Smooth muscle cell (in vitro differentiated cells): Measurements from ENCODE around the gene METTL1. TPM values are rescaled to one million over a fixed set of nuclear protein-coding genes. Genes with fewer than 3 reads are reported as not detected.

Experiments used
- DNase-seq: peaks from one replicate; lab custom pipeline; 2025; ENCODE audit not compliant: unreplicated experiment; lab: John Stamatoyannopoulos, UW
- H2AFZ ChIP-seq: fragments of 200-600 bp; sonication (generic); 2 replicates; pipeline ENCODE4 v1.6.0; 2016; ENCODE audit warnings: antibody characterized with exemption, low read depth, mild to moderate bottlenecking
- H3F3A ChIP-seq: fragments of 200-600 bp; sonication (generic); 2 replicates; pipeline ENCODE4 v1.6.0; 2017; ENCODE audit warnings: antibody characterized with exemption, low read depth
- H3K27ac ChIP-seq: fragments of 200-600 bp; sonication (generic); 2 replicates; pipeline ENCODE4 v1.5.1; 2016; ENCODE audit warnings: low read depth, mild to moderate bottlenecking
- H3K27me3 ChIP-seq: fragments of 200-600 bp; sonication (generic); 2 replicates; pipeline ENCODE4 v1.6.1; 2016; ENCODE audit warnings: low read depth, mild to moderate bottlenecking
- H3K36me3 ChIP-seq: fragments of 200-600 bp; sonication (generic); 2 replicates; pipeline ENCODE4 v1.5.1; 2016; ENCODE audit warnings: low read depth
- H3K4me1 ChIP-seq: fragments of 200-600 bp; sonication (generic); 2 replicates; pipeline ENCODE4 v1.5.1; 2016; ENCODE audit warnings: low read depth
- H3K4me2 ChIP-seq: fragments of 200-600 bp; sonication (generic); 2 replicates; pipeline ENCODE4 v1.6.0; 2016; ENCODE audit warnings: mild to moderate bottlenecking
- H3K4me3 ChIP-seq: fragments of 200-600 bp; sonication (generic); 2 replicates; pipeline ENCODE4 v1.5.1; 2016; ENCODE audit warnings: mild to moderate bottlenecking
- H3K79me2 ChIP-seq: fragments of 200-600 bp; sonication (generic); 2 replicates; pipeline ENCODE4 v1.6.0; 2016; ENCODE audit warnings: low read depth, mild to moderate bottlenecking
- H3K9ac ChIP-seq: fragments of 200-600 bp; sonication (generic); 2 replicates; pipeline ENCODE4 v1.6.0; 2016; ENCODE audit warnings: low read depth
- H3K9me3 ChIP-seq: fragments of 200-600 bp; sonication (generic); replicated peaks from 2 replicates; pipeline ENCODE4 v1.5.1; 2016; ENCODE audit warnings: low read depth
- H4K20me1 ChIP-seq: fragments of 200-600 bp; sonication (generic); 2 replicates; pipeline ENCODE4 v1.6.0; 2016; ENCODE audit warnings: low read depth
- WGBS: methylation state at CpG from one replicate; pipeline ENCODE4 v1.1.7; 2016; ENCODE audit warnings: low lambda C conversion rate; 5-methylcytosine and 5-hydroxymethylcytosine counted together
- polyA plus RNA-seq: library from polyadenylated mRNA; unstranded; fragments of >200 nt; fragmentation: Nextera tagmentation; extraction: Ambion mirVana; gene quantifications from 2 replicates; pipeline ENCODE4 v1.2.1, GENCODE V29; 2016
- total RNA-seq: library from RNA; depleted of rRNA; stranded (reverse); fragments of >200 nt; gene quantifications from 2 replicates; pipeline ENCODE4 v1.2.3, GENCODE V29; 2014
- TF ChIP-seq, protein P1 (sequence below): fragments of 200-600 bp; sonication (generic); IDR thresholded peaks from 2 replicates; pipeline ENCODE4 v1.5.1; 2017; ENCODE audit warnings: borderline replicate concordance, mild to moderate bottlenecking, antibody characterized with exemption; ENCODE audit not compliant: insufficient read depth, poor library complexity, severe bottlenecking

Gene METTL1
- total and polyA plus RNA-seq, 2 experiments from 2014 or later = 4.1 to 20.3 TPM

DNA sequence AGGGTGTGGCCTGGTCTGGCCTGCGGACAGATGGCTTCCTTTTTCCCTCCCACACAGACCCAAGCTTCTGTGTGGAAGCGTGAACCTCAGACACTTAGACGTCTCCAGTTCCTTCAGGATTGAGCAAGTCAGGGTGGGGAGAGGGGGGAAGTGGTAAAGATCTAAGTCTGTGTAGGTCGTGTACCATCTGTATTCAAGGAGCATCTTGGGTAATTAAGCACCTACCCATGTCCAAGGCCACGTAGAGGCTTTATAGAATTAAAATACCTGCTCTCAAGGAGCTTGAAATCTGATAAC is 44.9 kb upstream of the METTL1 start:
- H3K27me3 ChIP-seq = no peaks in the 10 kb centered on the region
- no peaks in the 10 kb centered on the region for H3K4me1 ChIP-seq
- no peak overlapping the region for H3K27ac ChIP-seq
- H3K9me3 ChIP-seq = no peaks in the 10 kb centered on the region
- H3K4me2 ChIP-seq = peak overlapping the region; percentile 35
- H3K4me3 ChIP-seq = no peak overlapping the region
- H3K36me3 ChIP-seq = no peaks in the 10 kb centered on the region
- peaks cover 7% of the 10 kb centered on the region for H3F3A ChIP-seq
- TF ChIP-seq, protein P1, sequence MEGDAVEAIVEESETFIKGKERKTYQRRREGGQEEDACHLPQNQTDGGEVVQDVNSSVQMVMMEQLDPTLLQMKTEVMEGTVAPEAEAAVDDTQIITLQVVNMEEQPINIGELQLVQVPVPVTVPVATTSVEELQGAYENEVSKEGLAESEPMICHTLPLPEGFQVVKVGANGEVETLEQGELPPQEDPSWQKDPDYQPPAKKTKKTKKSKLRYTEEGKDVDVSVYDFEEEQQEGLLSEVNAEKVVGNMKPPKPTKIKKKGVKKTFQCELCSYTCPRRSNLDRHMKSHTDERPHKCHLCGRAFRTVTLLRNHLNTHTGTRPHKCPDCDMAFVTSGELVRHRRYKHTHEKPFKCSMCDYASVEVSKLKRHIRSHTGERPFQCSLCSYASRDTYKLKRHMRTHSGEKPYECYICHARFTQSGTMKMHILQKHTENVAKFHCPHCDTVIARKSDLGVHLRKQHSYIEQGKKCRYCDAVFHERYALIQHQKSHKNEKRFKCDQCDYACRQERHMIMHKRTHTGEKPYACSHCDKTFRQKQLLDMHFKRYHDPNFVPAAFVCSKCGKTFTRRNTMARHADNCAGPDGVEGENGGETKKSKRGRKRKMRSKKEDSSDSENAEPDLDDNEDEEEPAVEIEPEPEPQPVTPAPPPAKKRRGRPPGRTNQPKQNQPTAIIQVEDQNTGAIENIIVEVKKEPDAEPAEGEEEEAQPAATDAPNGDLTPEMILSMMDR = no peak
- no peak overlapping the region for H2AFZ ChIP-seq
- 38% methylated on average over 5 of the region's 5 CpGs for WGBS
- H3K79me2 ChIP-seq = no peaks in the 10 kb centered on the region
- H4K20me1 ChIP-seq = peaks cover 19% of the 10 kb centered on the region
- no peak overlapping the region for H3K9ac ChIP-seq
- DNase-seq = no peak

DNA sequence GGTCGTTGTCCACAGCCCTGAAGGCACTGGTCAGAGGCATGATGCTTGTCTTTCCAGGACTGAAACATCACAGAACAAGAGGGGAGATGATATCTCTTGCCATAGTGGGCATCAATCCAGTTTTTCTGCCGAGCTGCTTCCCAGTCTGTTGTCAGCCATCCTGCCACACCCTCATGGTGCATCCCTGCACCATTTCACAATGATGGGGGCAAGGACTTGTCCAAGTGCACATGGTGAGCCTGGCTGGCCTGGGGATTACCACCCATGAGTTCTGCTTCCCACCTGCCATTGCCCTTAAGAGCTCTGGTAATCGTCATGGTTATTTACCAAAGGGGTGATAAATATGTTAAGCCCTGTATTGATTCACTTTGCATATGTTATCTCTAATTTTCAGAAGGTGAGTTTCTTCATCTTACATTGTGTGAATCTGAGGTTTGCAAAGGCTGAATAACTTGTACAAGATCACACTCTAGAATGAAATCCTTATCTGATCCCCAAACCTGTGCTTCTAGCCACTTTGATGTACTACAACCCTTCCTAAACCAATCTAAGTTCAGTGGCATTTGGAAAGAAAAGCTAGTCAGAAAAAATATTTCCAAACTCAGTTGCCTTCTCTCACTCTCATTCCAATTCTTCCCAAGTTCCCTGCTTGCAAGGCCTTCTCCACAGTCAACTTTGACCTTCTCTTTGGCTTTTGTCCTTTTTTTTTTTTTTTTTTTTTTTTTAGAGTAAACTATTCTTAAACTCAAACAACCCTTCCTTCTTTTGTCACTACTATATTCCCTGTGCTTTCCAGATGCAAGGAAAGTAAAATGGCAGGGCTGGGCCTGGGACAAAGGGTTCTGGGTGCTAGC is 44.3 kb upstream of the METTL1 start:
- Histone ChIP-seq H3K9ac (no peak overlapping the region), H3K4me2 (no peak overlapping the region), H4K20me1 (peaks cover 13% of the 10 kb centered on the region), H2AFZ (no peak overlapping the region), H3K4me1 (no peaks in the 10 kb centered on the region), H3K27me3 (no peaks in the 10 kb centered on the region), H3K9me3 (no peaks in the 10 kb centered on the region), H3K27ac (no peak overlapping the region), H3K36me3 (no peaks in the 10 kb centered on the region), H3K4me3 (no peak overlapping the region), H3K79me2 (no peaks in the 10 kb centered on the region), H3F3A (peaks cover 7% of the 10 kb centered on the region)
- TF ChIP-seq, protein P1 = no peak
- 97% methylated on average over 3 of the region's 3 CpGs for WGBS
- no peak for DNase-seq

DNA sequence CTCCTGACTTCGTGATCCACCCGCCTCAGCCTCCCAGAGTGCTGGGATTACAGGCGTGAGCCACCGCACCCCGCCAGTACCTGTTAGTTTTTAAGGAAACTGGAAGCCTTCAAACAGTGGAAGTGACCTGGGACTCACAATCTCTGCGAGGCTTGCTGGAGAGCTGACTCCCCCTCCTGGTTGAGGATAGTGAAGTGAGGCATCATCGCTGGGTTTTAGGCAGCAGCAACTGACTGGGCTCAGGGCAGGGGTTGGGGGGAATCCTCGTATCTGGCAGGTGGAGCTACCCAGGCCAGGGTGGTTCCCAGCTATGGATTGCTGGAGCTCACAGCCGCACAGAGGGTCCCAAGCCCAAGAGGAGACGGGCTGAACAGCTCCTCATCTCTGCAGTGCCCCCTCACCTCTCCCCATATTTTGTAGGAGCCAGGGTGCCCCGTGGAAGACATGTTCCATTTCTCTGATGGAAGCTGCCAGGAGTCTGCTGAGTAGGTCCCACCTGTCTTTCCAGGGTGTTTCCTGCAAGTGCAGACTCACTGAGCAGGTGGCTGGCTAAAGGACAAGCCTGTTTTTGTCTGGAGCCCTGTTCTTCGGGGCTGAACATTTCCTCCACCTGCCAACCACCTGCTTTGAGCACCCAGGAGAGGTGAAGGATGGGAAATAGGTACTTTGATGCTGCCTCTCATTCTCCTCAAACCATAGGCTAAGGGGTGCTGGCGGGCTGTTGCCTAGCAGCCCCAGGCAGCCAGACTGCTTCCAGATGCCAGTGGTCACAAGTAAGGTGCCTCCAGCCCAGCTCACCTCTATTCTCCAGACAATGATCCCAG is 43.5 kb upstream of the METTL1 start:
- WGBS = 68% methylated on average over 13 of the region's 13 CpGs
- Histone ChIP-seq H3K36me3 (no peaks in the 10 kb centered on the region), H3K4me2 (no peak overlapping the region), H3K79me2 (no peaks in the 10 kb centered on the region), H4K20me1 (peaks cover 9% of the 10 kb centered on the region), H3K9ac (no peak overlapping the region), H3F3A (peaks cover 7% of the 10 kb centered on the region), H3K4me3 (no peak overlapping the region), H3K27me3 (no peaks in the 10 kb centered on the region), H3K27ac (no peak overlapping the region), H3K9me3 (no peaks in the 10 kb centered on the region), H3K4me1 (no peaks in the 10 kb centered on the region), H2AFZ (no peak overlapping the region)
- TF ChIP-seq, protein P1 = peak; percentile 3
- no peak for DNase-seq
